Panc1 (cell line): ENCODE results near the gene HIPK2. TPM values are rescaled to one million over a fixed set of nuclear protein-coding genes. Genes with fewer than 3 reads are reported as not detected.

ENCODE experiments used
- ATAC-seq: fragments of 200-7000 bp; cut with Tn5 transposase; 2 replicates; pipeline ENCODE4 v1.9.1; 2020; ENCODE audit warnings: mild to moderate bottlenecking, moderate library complexity
- BruUV-seq: library from RNA; stranded (reverse); fragments of 400-500 nt; replicated peaks from 2 replicates; lab custom pipeline; 2021; lab: Mats Ljungman, UMichigan
- CTCF ChIA-PET: fragments of 300-600 bp; sonication (Branson Sonifier 250); formaldehyde crosslinking; loops from one replicate; lab custom pipeline; 2022; ENCODE audit warnings: antibody characterized with exemption; lab: Charles Lee
- POLR2A ChIA-PET: fragments of 300-600 bp; sonication (Branson Sonifier 250); formaldehyde crosslinking; loops from one replicate; lab custom pipeline; 2022; ENCODE audit warnings: antibody characterized with exemption; lab: Charles Lee
- DNase-seq: peaks from one replicate; pipeline ENCODE4 v3.0.0-alpha.2; 2010; ENCODE audit warnings: low read depth, low spot score
- H3K27ac ChIP-seq: 2 replicates; pipeline ENCODE4 v1.5.1; 2011; ENCODE audit warnings: mild to moderate bottlenecking, low read length, inconsistent platforms
- H3K27me3 ChIP-seq: fragments of 200-500 bp; sonication (Bioruptor generic); 2 replicates; pipeline ENCODE4 v1.6.0; 2014; ENCODE audit warnings: low read length, inconsistent platforms; ENCODE audit not compliant: control insufficient read depth, insufficient read depth
- H3K36me3 ChIP-seq: fragments of 200-500 bp; sonication (Bioruptor generic); 2 replicates; pipeline ENCODE4 v1.5.1; 2014; ENCODE audit warnings: inconsistent platforms, mild to moderate bottlenecking, low read length, moderate library complexity; ENCODE audit not compliant: control insufficient read depth, insufficient read depth
- H3K4me1 ChIP-seq: 2 replicates; pipeline ENCODE4 v1.5.1; 2011; ENCODE audit warnings: inconsistent platforms, mild to moderate bottlenecking, low read length, moderate library complexity; ENCODE audit not compliant: control insufficient read depth, insufficient read depth
- H3K4me3 ChIP-seq, 2 experiments: 2 replicates each; pipeline ENCODE4 v1.5.1; 2011 to 2012; ENCODE audit warnings: low read depth in 2 of 2, low read length in 2 of 2, mild to moderate bottlenecking in 2 of 2, inconsistent platforms in 1 of 2, moderate library complexity in 1 of 2
- H3K9me3 ChIP-seq: fragments of 200-500 bp; sonication (Bioruptor generic); 2 replicates; pipeline ENCODE4 v1.5.1; 2014; ENCODE audit warnings: low read depth, mild to moderate bottlenecking, inconsistent platforms, low read length, moderate library complexity; ENCODE audit not compliant: control insufficient read depth, insufficient read depth
- POLR2AphosphoS5 ChIP-seq: IDR thresholded peaks from 2 replicates; pipeline ENCODE4 v1.6.1; 2012; ENCODE audit warnings: mild to moderate bottlenecking, low read depth, low read length, moderate library complexity
- SIN3A ChIP-seq: IDR thresholded peaks from 2 replicates; pipeline ENCODE4 v1.6.1; 2012; ENCODE audit warnings: low read depth, mild to moderate bottlenecking, low read length, moderate library complexity, borderline replicate concordance; ENCODE audit not compliant: insufficient read depth
- TCF7L2 ChIP-seq: IDR thresholded peaks from 2 replicates; pipeline ENCODE4 v1.6.1; 2011; ENCODE audit warnings: mild to moderate bottlenecking, low read depth, low read length, inconsistent platforms
- in situ Hi-C: cut with HindIII; loops from 2 replicates; pipeline ENCODE4 v1.10.0; 2016; ENCODE audit warnings: low sequenced_read_pairs, low pct_unique_long_range_greater_than_20kb
- intact Hi-C: fragments of 100-400 bp; cut with micrococcal nuclease; formaldehyde crosslinking; loops from one replicate; pipeline ENCODE4 v1.10.0; 2022; ENCODE audit not compliant: unreplicated experiment
- total RNA-seq: library from RNA; stranded (reverse); gene quantifications from one replicate; pipeline ENCODE4 v1.2.1, GENCODE V29; 2021; ENCODE audit not compliant: unreplicated experiment
- TF ChIP-seq, protein P1 (sequence below), 2 experiments: IDR thresholded peaks; 2 replicates each; pipeline ENCODE4 v1.6.1; 2011 to 2012; ENCODE audit warnings: low read depth in 2 of 2, control low read depth in 1 of 2, low read length in 1 of 2, mild to moderate bottlenecking in 1 of 2, moderate library complexity in 1 of 2; ENCODE audit not compliant: insufficient read depth in 1 of 2
- TF ChIP-seq, protein P2 (sequence below): fragments of 450-650 bp; IDR thresholded peaks from 2 replicates; pipeline ENCODE4 v1.5.1; 2017; ENCODE audit warnings: mild to moderate bottlenecking

Gene HIPK2
- total RNA-seq, 1 experiment from 2014 or later, result 34.1 TPM

DNA sequence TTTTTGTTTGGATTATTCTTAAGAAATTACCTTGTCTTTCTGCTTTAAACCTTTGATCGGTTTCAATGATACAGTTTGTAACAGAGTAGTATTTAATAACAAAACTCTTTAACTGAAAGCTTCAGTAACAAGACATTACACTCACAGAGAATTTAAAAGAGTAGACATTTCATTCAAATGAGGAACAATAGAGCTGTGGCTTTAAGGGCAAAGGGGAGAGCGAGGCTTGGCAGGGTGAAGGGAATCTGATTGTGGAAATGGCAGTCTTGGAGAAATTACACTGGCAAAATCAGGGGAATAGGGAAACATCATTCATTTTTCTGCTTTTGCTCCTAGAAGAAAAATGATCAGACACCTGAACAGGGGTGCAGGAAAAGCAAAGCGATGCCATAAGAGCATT is 5.1 kb upstream of the HIPK2 start:
- in situ Hi-C loops (no loop called here), intact Hi-C loops (no loop called here)
- Histone ChIP-seq H3K4me3 (no peak overlapping the region), H3K27ac (no peak overlapping the region), H3K9me3 (no peaks in the 10 kb centered on the region), H3K4me1 (0 out of 2 replicates have a peak, but pooled peaks cover 5% of the 10 kb centered on the region), H3K36me3 (no peaks in the 10 kb centered on the region), H3K27me3 (no peaks in the 10 kb centered on the region; the same call in none of the 2 replicates)
- ChIA-PET CTCF (no interaction called here), POLR2A (no interaction called here)
- no TSS peak for BruUV-seq
- no peak for DNase-seq
- no peak for ATAC-seq
- TF ChIP-seq TCF7L2 (no peak), SIN3A (no peak), POLR2AphosphoS5 (no peak)
- TF ChIP-seq, protein P1, sequence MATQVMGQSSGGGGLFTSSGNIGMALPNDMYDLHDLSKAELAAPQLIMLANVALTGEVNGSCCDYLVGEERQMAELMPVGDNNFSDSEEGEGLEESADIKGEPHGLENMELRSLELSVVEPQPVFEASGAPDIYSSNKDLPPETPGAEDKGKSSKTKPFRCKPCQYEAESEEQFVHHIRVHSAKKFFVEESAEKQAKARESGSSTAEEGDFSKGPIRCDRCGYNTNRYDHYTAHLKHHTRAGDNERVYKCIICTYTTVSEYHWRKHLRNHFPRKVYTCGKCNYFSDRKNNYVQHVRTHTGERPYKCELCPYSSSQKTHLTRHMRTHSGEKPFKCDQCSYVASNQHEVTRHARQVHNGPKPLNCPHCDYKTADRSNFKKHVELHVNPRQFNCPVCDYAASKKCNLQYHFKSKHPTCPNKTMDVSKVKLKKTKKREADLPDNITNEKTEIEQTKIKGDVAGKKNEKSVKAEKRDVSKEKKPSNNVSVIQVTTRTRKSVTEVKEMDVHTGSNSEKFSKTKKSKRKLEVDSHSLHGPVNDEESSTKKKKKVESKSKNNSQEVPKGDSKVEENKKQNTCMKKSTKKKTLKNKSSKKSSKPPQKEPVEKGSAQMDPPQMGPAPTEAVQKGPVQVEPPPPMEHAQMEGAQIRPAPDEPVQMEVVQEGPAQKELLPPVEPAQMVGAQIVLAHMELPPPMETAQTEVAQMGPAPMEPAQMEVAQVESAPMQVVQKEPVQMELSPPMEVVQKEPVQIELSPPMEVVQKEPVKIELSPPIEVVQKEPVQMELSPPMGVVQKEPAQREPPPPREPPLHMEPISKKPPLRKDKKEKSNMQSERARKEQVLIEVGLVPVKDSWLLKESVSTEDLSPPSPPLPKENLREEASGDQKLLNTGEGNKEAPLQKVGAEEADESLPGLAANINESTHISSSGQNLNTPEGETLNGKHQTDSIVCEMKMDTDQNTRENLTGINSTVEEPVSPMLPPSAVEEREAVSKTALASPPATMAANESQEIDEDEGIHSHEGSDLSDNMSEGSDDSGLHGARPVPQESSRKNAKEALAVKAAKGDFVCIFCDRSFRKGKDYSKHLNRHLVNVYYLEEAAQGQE (IDR thresholded peaks at IDR 0.05; ENCODE audit: insufficient read depth in 1 of 2, low read depth in 2 of 2, low read length in 1 of 2), result no peak
- TF ChIP-seq, protein P2, sequence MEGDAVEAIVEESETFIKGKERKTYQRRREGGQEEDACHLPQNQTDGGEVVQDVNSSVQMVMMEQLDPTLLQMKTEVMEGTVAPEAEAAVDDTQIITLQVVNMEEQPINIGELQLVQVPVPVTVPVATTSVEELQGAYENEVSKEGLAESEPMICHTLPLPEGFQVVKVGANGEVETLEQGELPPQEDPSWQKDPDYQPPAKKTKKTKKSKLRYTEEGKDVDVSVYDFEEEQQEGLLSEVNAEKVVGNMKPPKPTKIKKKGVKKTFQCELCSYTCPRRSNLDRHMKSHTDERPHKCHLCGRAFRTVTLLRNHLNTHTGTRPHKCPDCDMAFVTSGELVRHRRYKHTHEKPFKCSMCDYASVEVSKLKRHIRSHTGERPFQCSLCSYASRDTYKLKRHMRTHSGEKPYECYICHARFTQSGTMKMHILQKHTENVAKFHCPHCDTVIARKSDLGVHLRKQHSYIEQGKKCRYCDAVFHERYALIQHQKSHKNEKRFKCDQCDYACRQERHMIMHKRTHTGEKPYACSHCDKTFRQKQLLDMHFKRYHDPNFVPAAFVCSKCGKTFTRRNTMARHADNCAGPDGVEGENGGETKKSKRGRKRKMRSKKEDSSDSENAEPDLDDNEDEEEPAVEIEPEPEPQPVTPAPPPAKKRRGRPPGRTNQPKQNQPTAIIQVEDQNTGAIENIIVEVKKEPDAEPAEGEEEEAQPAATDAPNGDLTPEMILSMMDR, result no peak

DNA sequence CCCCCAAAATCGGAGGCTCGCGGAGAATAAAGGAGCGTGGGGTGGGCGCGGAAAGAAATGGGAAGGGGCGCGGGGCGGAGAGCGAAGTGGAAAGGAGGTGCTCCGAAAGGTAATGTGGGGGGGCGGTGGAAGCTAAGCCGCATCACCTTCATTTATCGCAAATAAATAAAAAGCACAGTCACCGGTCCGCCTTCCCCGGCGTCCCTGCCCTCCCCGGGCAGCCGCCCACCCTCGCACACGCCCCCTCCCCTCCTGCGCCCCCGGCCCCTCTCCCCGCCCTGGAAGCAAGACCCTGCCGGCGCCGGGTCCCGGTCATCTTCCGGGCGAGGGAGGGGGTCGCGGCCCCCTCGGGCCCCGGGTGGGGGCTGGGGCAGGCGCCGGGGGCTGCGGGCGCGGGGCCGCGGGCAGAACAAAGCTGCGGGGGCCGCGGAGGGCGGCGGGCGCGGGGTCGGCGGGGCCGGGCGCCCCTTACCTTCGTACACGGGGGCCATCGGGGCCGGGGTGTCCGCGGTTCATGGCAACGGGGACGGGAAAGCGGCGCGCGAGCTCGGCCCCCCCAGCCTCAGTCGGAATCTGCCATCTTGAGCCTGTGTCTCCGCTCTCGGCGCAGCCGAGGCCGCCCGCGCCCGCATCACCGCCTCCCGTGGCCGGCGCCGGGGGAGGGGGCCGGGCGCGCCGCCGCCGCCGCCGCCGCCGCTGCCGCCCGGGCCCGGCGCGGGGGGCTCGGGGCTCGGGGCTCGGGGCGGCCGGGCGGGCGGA is 486 bp downstream of the HIPK2 start:
- Histone ChIP-seq H3K36me3 (no peaks in the 10 kb centered on the region; the same call in 1 of the 2 replicates), H3K4me3 (peak overlapping the region; percentile 93 to 95), H3K9me3 (no peaks in the 10 kb centered on the region), H3K27me3 (no peaks in the 10 kb centered on the region; the same call in none of the 2 replicates), H3K27ac (peak overlapping the region; percentile 95), H3K4me1 (peaks cover 18% of the 10 kb centered on the region)
- intact Hi-C loops (no loop called here), in situ Hi-C loops (no loop called here)
- ATAC-seq (peak; percentile 55), DNase-seq (no peak)
- ChIA-PET POLR2A (interaction anchor here (0.7 kb wide), 1 partner anchor 238 kb away, joined by 4 read pairs; no protein-coding TSS in a partner anchor), CTCF (no interaction called here)
- no TSS peak for BruUV-seq
- TF ChIP-seq POLR2AphosphoS5, result no peak
- no peak for TF ChIP-seq SIN3A
- TF ChIP-seq, protein P1 (IDR thresholded peaks at IDR 0.05; ENCODE audit: insufficient read depth in 1 of 2, low read depth in 2 of 2, low read length in 1 of 2), result no peak
- TF ChIP-seq, protein P2, result no peak
- TF ChIP-seq TCF7L2, result no peak
